SK-N-SH (cell line): ENCODE data around the gene AUTS2.

Source experiments
- EP300 ChIP-seq, 2 experiments: IDR thresholded peaks; 2 replicates each; pipeline versions ENCODE4 v1.4.0 to v1.6.1; 2012; ENCODE audit warnings: borderline replicate concordance in 1 of 2, low read depth in 1 of 2, low read length in 1 of 2
- JUND ChIP-seq: IDR thresholded peaks from 2 replicates; pipeline ENCODE4 v1.4.0; 2012
- POLR2AphosphoS5 ChIP-seq: IDR thresholded peaks from 2 replicates; pipeline ENCODE4 v1.6.1; 2012; ENCODE audit warnings: low read depth, low read length
- RCOR1 ChIP-seq: fragments of 150-350 bp; IDR thresholded peaks from 2 replicates; pipeline ENCODE4 v1.6.1; 2017; ENCODE audit warnings: antibody characterized with exemption, low read length
- RXRA ChIP-seq: IDR thresholded peaks from 2 replicates; pipeline ENCODE4 v1.4.0; 2012; ENCODE audit warnings: low read depth, mild to moderate bottlenecking, borderline replicate concordance
- TAF1 ChIP-seq: IDR thresholded peaks from 2 replicates; pipeline ENCODE4 v1.6.1; 2012; ENCODE audit warnings: low read depth, mild to moderate bottlenecking, low read length, moderate library complexity, borderline replicate concordance
- TCF12 ChIP-seq: IDR thresholded peaks from 2 replicates; pipeline ENCODE4 v1.4.0; 2012
- TF ChIP-seq, protein P1 (sequence below): fragments of 200-600 bp; sonication (generic); IDR thresholded peaks from 2 replicates; pipeline ENCODE4 v1.6.1; 2017; ENCODE audit warnings: antibody characterized with exemption, mild to moderate bottlenecking, moderate library complexity
- TF ChIP-seq, protein P2 (sequence below): IDR thresholded peaks from 2 replicates; pipeline ENCODE4 v1.6.1; 2012; ENCODE audit warnings: mild to moderate bottlenecking, low read depth, low read length, moderate library complexity
- TF ChIP-seq, protein P3 (sequence below): IDR thresholded peaks from 2 replicates; pipeline ENCODE4 v1.4.0; 2012; ENCODE audit warnings: low read depth

DNA sequence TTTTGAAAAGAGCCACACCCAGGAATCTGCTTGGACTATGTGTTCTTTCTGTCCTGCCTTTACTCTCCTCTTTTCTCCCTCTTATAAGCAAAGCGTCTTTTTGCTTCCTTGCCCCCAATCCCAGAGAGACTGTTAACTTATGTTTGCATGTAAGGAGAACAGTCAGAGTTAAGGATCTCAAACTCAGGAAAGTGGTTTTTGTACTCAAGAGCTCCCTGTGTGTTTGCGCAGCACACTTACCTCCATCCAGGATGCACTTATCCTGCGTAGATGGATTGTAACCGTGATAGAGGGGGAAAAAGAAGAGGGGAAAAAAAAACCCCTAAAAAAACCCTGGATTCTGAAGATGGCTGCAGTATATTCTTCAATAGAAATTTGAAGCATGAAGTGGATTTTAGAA is 228.9 kb downstream of the AUTS2 start:
- TF ChIP-seq, protein P1, sequence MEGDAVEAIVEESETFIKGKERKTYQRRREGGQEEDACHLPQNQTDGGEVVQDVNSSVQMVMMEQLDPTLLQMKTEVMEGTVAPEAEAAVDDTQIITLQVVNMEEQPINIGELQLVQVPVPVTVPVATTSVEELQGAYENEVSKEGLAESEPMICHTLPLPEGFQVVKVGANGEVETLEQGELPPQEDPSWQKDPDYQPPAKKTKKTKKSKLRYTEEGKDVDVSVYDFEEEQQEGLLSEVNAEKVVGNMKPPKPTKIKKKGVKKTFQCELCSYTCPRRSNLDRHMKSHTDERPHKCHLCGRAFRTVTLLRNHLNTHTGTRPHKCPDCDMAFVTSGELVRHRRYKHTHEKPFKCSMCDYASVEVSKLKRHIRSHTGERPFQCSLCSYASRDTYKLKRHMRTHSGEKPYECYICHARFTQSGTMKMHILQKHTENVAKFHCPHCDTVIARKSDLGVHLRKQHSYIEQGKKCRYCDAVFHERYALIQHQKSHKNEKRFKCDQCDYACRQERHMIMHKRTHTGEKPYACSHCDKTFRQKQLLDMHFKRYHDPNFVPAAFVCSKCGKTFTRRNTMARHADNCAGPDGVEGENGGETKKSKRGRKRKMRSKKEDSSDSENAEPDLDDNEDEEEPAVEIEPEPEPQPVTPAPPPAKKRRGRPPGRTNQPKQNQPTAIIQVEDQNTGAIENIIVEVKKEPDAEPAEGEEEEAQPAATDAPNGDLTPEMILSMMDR: no peak
- no peak for TF ChIP-seq RXRA
- no peak for TF ChIP-seq JUND
- TF ChIP-seq POLR2AphosphoS5: no peak
- TF ChIP-seq, protein P2, sequence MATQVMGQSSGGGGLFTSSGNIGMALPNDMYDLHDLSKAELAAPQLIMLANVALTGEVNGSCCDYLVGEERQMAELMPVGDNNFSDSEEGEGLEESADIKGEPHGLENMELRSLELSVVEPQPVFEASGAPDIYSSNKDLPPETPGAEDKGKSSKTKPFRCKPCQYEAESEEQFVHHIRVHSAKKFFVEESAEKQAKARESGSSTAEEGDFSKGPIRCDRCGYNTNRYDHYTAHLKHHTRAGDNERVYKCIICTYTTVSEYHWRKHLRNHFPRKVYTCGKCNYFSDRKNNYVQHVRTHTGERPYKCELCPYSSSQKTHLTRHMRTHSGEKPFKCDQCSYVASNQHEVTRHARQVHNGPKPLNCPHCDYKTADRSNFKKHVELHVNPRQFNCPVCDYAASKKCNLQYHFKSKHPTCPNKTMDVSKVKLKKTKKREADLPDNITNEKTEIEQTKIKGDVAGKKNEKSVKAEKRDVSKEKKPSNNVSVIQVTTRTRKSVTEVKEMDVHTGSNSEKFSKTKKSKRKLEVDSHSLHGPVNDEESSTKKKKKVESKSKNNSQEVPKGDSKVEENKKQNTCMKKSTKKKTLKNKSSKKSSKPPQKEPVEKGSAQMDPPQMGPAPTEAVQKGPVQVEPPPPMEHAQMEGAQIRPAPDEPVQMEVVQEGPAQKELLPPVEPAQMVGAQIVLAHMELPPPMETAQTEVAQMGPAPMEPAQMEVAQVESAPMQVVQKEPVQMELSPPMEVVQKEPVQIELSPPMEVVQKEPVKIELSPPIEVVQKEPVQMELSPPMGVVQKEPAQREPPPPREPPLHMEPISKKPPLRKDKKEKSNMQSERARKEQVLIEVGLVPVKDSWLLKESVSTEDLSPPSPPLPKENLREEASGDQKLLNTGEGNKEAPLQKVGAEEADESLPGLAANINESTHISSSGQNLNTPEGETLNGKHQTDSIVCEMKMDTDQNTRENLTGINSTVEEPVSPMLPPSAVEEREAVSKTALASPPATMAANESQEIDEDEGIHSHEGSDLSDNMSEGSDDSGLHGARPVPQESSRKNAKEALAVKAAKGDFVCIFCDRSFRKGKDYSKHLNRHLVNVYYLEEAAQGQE: no peak
- no peak for TF ChIP-seq RCOR1
- no peak for TF ChIP-seq TAF1
- no peak for TF ChIP-seq EP300 (IDR thresholded peaks at IDR 0.05; ENCODE audit: borderline replicate concordance in 1 of 2, low read depth in 1 of 2, low read length in 1 of 2)
- TF ChIP-seq, protein P3, sequence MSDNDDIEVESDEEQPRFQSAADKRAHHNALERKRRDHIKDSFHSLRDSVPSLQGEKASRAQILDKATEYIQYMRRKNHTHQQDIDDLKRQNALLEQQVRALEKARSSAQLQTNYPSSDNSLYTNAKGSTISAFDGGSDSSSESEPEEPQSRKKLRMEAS: no peak
- TF ChIP-seq TCF12: no peak
